TTC549 (cell line): ENCODE results near the gene RNF212B.
"Not testable (repeated sequence)": the region's sequence is repeated elsewhere in the genome, so short reads cannot be mapped to it uniquely, and the experiment has no call there.

Source experiments
- FAIRE-seq: peaks from 2 replicates; lab custom pipeline; 2012; peaks lifted over from hg19 to GRCh38; lab: Jason Lieb, UNC

The RNF212B gene

GRCh38 chr14:23237772-23238594, at the start of gene RNF212B:
Gene RNF212B (plus strand): TSS chr14:23237936. CDS start chr14:23240346, 2,410 bp downstream.
- no peak for FAIRE-seq

- FAIRE-seq = no peak
Observed at GRCh38 chr14:23193432-23193831, 44.3 kb upstream of the RNF212B start.

- FAIRE-seq = no peak
Observed at GRCh38 chr14:23195552-23196101, 42.1 kb upstream of the RNF212B start.

GRCh38 chr14:23196487-23196886, 41.2 kb upstream of the RNF212B start:
- not testable (repeated sequence) for FAIRE-seq

- not testable (repeated sequence) for FAIRE-seq
Observed at GRCh38 chr14:23199141-23199540, 38.6 kb upstream of the RNF212B start.

- FAIRE-seq = no peak
Observed at GRCh38 chr14:23202001-23202400, 35.7 kb upstream of the RNF212B start.

- no peak for FAIRE-seq
Observed at GRCh38 chr14:23206422-23207145, 31.2 kb upstream of the RNF212B start.

- FAIRE-seq = no peak
Observed at GRCh38 chr14:23207146-23207540, 30.6 kb upstream of the RNF212B start.

- no peak for FAIRE-seq
Observed at GRCh38 chr14:23208324-23208723, 29.4 kb upstream of the RNF212B start.

- FAIRE-seq = no peak
Observed at GRCh38 chr14:23209651-23210423, 27.9 kb upstream of the RNF212B start.

- no peak for FAIRE-seq
Observed at GRCh38 chr14:23215421-23215820, 22.3 kb upstream of the RNF212B start.

- FAIRE-seq = no peak
Observed at GRCh38 chr14:23217032-23218020, 20.4 kb upstream of the RNF212B start.

GRCh38 chr14:23219075-23219474, 18.7 kb upstream of the RNF212B start:
- no peak for FAIRE-seq

GRCh38 chr14:23224958-23225357, 12.8 kb upstream of the RNF212B start:
- FAIRE-seq = not testable (repeated sequence)

GRCh38 chr14:23227566-23227965, 10.2 kb upstream of the RNF212B start:
- FAIRE-seq = no peak

- no peak for FAIRE-seq
Observed at GRCh38 chr14:23228812-23229211, 8.9 kb upstream of the RNF212B start.

- FAIRE-seq = not testable (repeated sequence)
Observed at GRCh38 chr14:23232241-23232808, 5.4 kb upstream of the RNF212B start.

GRCh38 chr14:23240661-23241060, 2.9 kb downstream of the RNF212B start:
- FAIRE-seq = no peak

- not testable (repeated sequence) for FAIRE-seq
Observed at GRCh38 chr14:23241061-23241715, 3.5 kb downstream of the RNF212B start.

GRCh38 chr14:23242076-23242475, 4.3 kb downstream of the RNF212B start:
- FAIRE-seq = no peak
